Chondrocyte (in vitro differentiated cells): ENCODE results near the gene TSTD2. TPM values are rescaled to one million over a fixed set of nuclear protein-coding genes. Genes with fewer than 3 reads are reported as not detected.
A peak's percentile ranks its signal among the peaks of the same experiment; 100 is the strongest.

Experiments used
- DNase-seq: peaks from one replicate; pipeline ENCODE4 v3.0.0; 2021; ENCODE audit warnings: mixed read lengths, low spot score
- H3K27ac Mint-ChIP-seq: one replicate; pipeline ENCODE4 v1.8.0; 2021; ENCODE audit warnings: mild to moderate bottlenecking, moderate library complexity, mixed read lengths; ENCODE audit not compliant: unreplicated experiment
- H3K27me3 Mint-ChIP-seq: 2 replicates; pipeline ENCODE4 v1.8.0; 2021; ENCODE audit warnings: low read depth, mixed read lengths
- H3K36me3 Mint-ChIP-seq: 2 replicates; pipeline ENCODE4 v1.8.0; 2021; ENCODE audit warnings: low read depth, mixed read lengths
- H3K4me1 Mint-ChIP-seq: 2 replicates; pipeline ENCODE4 v1.8.0; 2021; ENCODE audit warnings: low read depth, mild to moderate bottlenecking, mixed read lengths
- H3K4me3 Mint-ChIP-seq: one replicate; pipeline ENCODE4 v1.8.0; 2021; ENCODE audit warnings: mild to moderate bottlenecking, moderate library complexity, mixed read lengths; ENCODE audit not compliant: unreplicated experiment
- H3K9me3 Mint-ChIP-seq: 2 replicates; pipeline ENCODE4 v1.8.0; 2021; ENCODE audit warnings: low read depth, mixed read lengths
- total RNA-seq: library from RNA; stranded (reverse); gene quantifications from 3 replicates; pipeline ENCODE4 v1.2.1, GENCODE V29; 2021
- TF ChIP-seq, protein P1 (sequence below): fragments of 200-600 bp; sonication (generic); IDR thresholded peaks from 2 replicates; pipeline ENCODE4 v1.5.0; 2021; ENCODE audit warnings: antibody characterized with exemption, mild to moderate bottlenecking, moderate library complexity

Gene TSTD2
- total RNA-seq, 1 donor from 2014 or later, result 19.6 TPM

DNA sequence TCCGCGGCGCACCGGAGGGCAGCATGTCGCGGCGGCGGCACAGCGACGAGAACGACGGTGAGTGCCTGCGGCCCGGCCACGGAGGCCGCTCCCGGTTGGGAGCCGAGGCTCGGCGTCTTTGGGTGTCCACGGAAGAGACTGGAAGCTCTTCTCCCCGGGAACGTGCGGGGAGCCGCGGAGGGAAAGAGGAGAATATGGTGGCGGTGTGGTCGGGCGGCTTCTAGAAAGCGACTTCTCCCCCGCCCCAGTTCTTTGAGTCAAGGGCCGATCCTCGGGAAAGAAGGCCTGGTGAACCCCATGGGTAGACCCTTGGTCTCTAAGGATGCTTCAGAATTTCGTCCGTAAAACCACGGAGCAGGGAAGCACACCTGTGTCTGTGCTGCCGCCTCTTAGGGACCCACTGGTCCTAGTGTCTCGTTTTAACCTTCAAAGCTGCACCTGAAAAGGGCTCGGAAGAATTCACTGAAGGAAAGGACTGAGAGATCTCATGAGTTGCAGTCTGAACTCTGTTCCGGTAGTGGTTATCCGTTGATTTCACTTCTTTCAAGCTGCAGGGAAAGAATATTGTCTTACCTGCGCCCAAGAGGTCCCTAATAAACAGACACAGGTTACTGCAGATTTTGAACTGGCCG lies 807 bp upstream of the TSTD2 start:
- peak overlapping the region; percentile 100 for H3K27ac Mint-ChIP-seq
- peak overlapping the region; percentile 85 for H3K4me3 Mint-ChIP-seq
- H3K4me1 Mint-ChIP-seq, result peaks cover 50% of the 10 kb centered on the region
- no peaks in the 10 kb centered on the region for H3K36me3 Mint-ChIP-seq
- H3K9me3 Mint-ChIP-seq, result no peaks in the 10 kb centered on the region
- H3K27me3 Mint-ChIP-seq, result no peaks in the 10 kb centered on the region
- TF ChIP-seq, protein P1, sequence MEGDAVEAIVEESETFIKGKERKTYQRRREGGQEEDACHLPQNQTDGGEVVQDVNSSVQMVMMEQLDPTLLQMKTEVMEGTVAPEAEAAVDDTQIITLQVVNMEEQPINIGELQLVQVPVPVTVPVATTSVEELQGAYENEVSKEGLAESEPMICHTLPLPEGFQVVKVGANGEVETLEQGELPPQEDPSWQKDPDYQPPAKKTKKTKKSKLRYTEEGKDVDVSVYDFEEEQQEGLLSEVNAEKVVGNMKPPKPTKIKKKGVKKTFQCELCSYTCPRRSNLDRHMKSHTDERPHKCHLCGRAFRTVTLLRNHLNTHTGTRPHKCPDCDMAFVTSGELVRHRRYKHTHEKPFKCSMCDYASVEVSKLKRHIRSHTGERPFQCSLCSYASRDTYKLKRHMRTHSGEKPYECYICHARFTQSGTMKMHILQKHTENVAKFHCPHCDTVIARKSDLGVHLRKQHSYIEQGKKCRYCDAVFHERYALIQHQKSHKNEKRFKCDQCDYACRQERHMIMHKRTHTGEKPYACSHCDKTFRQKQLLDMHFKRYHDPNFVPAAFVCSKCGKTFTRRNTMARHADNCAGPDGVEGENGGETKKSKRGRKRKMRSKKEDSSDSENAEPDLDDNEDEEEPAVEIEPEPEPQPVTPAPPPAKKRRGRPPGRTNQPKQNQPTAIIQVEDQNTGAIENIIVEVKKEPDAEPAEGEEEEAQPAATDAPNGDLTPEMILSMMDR, result no peak
- DNase-seq, result no peak

DNA sequence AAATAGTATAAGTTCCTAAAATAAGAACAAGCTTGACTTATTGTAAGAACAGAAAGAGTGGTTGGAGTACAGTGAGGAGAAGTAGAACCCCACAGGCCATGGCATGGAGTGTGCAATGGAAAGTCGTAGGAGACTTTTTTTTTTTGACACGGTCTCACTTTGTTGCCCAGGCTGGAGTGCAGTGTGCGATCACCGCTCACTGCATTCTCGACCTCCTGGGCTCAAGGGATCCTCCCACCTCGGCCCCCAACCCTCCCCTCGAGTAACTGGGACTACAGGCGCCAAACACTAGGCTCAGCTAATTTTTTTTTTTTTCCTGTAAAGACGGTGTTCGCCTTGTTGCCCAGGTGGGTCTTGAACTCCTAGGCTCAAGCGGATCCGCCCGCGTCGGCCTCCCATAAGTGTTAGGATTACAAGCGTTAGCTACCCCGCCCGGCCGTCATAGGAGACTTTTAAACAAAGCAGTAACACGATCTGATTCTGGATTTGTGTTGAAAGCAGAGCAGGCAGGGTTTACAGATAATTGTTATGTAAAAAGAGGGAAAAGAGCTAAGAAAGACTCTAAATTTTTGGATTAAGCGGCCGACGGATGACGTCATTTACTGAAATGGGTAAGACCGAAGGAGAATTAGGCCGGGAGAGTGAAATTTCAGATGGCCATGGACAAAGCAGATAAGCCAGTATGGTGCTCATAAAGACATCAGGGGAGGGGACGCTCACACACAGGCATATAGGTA lies 752 bp downstream of the TSTD2 start:
- no peak for DNase-seq
- no peaks in the 10 kb centered on the region for H3K36me3 Mint-ChIP-seq
- TF ChIP-seq, protein P1, result no peak
- H3K4me3 Mint-ChIP-seq, result peak overlapping the region; percentile 85
- H3K9me3 Mint-ChIP-seq, result no peaks in the 10 kb centered on the region
- peak overlapping the region; percentile 100 for H3K27ac Mint-ChIP-seq
- peaks cover 39% of the 10 kb centered on the region for H3K4me1 Mint-ChIP-seq
- H3K27me3 Mint-ChIP-seq, result no peaks in the 10 kb centered on the region

DNA sequence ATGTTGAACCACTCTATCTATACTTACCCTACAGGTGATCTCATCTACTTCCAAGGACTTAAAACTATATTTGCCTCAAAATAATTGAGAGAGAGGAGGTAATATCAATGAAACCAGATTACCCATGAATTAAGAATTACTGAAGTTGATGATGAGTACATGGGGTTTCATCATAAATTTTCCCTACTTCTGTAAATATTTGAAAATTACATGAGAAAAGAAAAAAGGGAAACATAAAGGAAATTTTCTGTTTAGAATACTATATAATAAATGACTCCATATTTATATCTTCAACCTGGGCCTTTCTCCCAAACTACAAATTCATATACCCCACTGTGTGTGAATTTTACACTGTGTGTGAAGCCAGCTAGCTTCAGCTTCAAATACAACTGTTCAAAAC lies 2.6 kb downstream of the TSTD2 start:
- TF ChIP-seq, protein P1, result no peak
- Mint-ChIP-seq H3K27me3 (no peaks in the 10 kb centered on the region), H3K9me3 (no peaks in the 10 kb centered on the region), H3K4me3 (no peak overlapping the region), H3K4me1 (peaks cover 29% of the 10 kb centered on the region), H3K27ac (no peak overlapping the region), H3K36me3 (peaks cover 5% of the 10 kb centered on the region)
- DNase-seq, result no peak

DNA sequence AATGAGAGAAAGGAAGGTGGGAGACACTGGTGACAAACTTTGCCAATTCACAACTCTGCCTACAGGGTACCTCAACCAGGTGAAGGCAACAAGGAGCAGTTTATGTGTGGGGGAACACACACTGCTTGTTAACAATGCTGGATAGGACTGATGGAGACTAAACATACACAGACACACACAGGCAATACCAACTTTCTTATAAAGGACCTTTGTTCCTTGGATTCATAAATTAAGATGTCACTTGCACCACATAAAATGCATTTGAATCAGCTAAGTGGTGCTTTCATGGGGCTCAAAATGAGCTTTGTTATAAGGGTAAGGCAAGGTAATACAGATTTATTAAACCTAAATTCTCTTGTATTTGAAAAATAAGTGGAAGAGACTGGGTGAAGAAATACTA lies 4.0 kb downstream of the TSTD2 start:
- TF ChIP-seq, protein P1, result no peak
- H3K27ac Mint-ChIP-seq, result no peak overlapping the region
- no peak overlapping the region for H3K4me3 Mint-ChIP-seq

DNA sequence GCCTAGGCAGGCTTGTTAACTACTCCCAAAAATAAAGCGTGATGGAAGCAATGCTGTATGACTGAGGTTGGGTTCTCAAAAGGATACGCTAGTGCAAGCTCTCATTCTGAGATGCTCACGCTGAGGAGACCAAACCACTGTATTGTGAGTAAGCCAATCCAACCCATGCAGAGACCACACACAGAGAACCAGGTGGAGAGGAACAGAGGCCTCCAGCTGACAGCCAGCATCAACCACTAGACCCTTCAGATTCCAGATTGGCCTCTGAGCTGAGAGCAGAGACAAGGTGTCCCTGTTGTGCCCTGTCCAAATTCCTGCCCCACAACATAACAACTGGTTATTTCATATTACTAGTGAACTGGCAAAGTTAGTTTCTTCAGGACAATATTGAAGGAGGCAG lies 4.5 kb downstream of the TSTD2 start:
- Mint-ChIP-seq H3K27me3 (no peaks in the 10 kb centered on the region), H3K4me3 (no peak overlapping the region), H3K27ac (no peak overlapping the region), H3K36me3 (peaks cover 7% of the 10 kb centered on the region), H3K9me3 (no peaks in the 10 kb centered on the region), H3K4me1 (peaks cover 15% of the 10 kb centered on the region)
- TF ChIP-seq, protein P1, result no peak
- no peak for DNase-seq

More for the DNA sequence above, 4.0 kb downstream of the TSTD2 start:
- Mint-ChIP-seq H3K4me1 (peaks cover 16% of the 10 kb centered on the region), H3K27me3 (no peaks in the 10 kb centered on the region), H3K9me3 (no peaks in the 10 kb centered on the region), H3K36me3 (peaks cover 7% of the 10 kb centered on the region)
- no peak for DNase-seq
